GM12872 (cell line): ENCODE results near the gene WASL.

ENCODE experiments used
- TF ChIP-seq, protein P1 (sequence below): IDR thresholded peaks from 3 replicates; pipeline ENCODE4 v1.5.1; 2011; ENCODE audit warnings: low read depth, mild to moderate bottlenecking, low read length, moderate library complexity; ENCODE audit not compliant: insufficient read depth

The WASL gene

GRCh38 chr7:123709525-123709924, 39.3 kb downstream of the WASL start:
- TF ChIP-seq, protein P1, sequence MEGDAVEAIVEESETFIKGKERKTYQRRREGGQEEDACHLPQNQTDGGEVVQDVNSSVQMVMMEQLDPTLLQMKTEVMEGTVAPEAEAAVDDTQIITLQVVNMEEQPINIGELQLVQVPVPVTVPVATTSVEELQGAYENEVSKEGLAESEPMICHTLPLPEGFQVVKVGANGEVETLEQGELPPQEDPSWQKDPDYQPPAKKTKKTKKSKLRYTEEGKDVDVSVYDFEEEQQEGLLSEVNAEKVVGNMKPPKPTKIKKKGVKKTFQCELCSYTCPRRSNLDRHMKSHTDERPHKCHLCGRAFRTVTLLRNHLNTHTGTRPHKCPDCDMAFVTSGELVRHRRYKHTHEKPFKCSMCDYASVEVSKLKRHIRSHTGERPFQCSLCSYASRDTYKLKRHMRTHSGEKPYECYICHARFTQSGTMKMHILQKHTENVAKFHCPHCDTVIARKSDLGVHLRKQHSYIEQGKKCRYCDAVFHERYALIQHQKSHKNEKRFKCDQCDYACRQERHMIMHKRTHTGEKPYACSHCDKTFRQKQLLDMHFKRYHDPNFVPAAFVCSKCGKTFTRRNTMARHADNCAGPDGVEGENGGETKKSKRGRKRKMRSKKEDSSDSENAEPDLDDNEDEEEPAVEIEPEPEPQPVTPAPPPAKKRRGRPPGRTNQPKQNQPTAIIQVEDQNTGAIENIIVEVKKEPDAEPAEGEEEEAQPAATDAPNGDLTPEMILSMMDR: no peak

- TF ChIP-seq, protein P1: no peak
Observed at GRCh38 chr7:123705211-123705901, 43.4 kb downstream of the WASL start.

GRCh38 chr7:123695944-123696677, 52.7 kb downstream of the WASL start:
- TF ChIP-seq, protein P1: no peak

- TF ChIP-seq, protein P1: no peak
Observed at GRCh38 chr7:123692471-123692877, 56.3 kb downstream of the WASL start.

GRCh38 chr7:123690550-123690949, 58.3 kb downstream of the WASL start:
- TF ChIP-seq, protein P1: no peak

- TF ChIP-seq, protein P1: no peak
Observed at GRCh38 chr7:123689250-123689649, 59.6 kb downstream of the WASL start.

DNA sequence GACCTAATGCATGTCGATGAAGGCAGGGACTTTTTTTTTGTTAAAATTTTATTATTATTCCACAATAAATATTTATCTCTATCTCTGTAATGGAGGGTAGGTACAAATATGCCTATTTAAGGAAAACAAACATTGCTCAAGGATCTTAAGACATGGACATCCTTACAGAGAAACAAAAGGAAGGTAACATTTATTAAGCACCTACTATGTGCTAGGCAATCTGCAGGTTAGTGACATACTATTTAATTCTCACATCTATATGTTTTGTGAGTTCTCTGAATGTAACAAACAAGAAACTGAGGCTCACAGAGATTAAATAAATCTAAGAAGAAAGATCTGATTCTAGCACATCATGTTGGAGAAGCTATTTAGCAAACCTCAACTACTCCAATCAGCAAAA, 61.1 kb downstream of the WASL start:
- TF ChIP-seq, protein P1: no peak
